Endothelial cell of umbilical vein (primary cell): ENCODE data around the gene MOB2. TPM values are rescaled to one million over a fixed set of nuclear protein-coding genes. Genes with fewer than 3 reads are reported as not detected.

Experiments used
- BruUV-seq: library from RNA; stranded (reverse); fragments of 400-500 nt; replicated peaks from 2 replicates; lab custom pipeline; 2021; lab: Mats Ljungman, UMichigan
- CTCF ChIA-PET: fragments of 300-600, 350-600 bp; sonication (Branson Sonifier 250); formaldehyde crosslinking; loops from one replicate; lab custom pipeline; 2021; ENCODE audit warnings: antibody characterized with exemption, inconsistent platforms; lab: Charles Lee
- POLR2A ChIA-PET: fragments of 300-600, 350-600 bp; sonication (Branson Sonifier 250); formaldehyde crosslinking; loops from one replicate; lab custom pipeline; 2021; ENCODE audit warnings: antibody characterized with exemption, inconsistent platforms; lab: Charles Lee
- DNase-seq: peaks from one replicate; pipeline ENCODE4 v3.0.0-alpha.2; 2011; ENCODE audit warnings: low read depth, low spot score
- FAIRE-seq: peaks from 2 replicates; lab custom pipeline; 2011; peaks lifted over from hg19 to GRCh38; lab: Jason Lieb, UNC
- H2AFZ ChIP-seq: 2 replicates; pipeline ENCODE4 v1.6.0; 2012; ENCODE audit warnings: low read depth, low read length, control low read depth, inconsistent platforms
- H3K27ac ChIP-seq: 2 replicates; pipeline ENCODE4 v1.5.1; 2011; ENCODE audit warnings: low read depth, mild to moderate bottlenecking, control low read depth, low read length, moderate library complexity; ENCODE audit not compliant: insufficient read depth
- H3K27me3 ChIP-seq, 2 experiments: 2 replicates each; pipeline versions ENCODE4 v1.6.0 to v1.6.1; 2011; ENCODE audit warnings: low read length in 2 of 2, mixed read lengths in 1 of 2; ENCODE audit not compliant: control insufficient read depth in 2 of 2, insufficient read depth in 2 of 2
- H3K36me3 ChIP-seq, 2 experiments: 2 replicates in 1 of 2; 3 replicates in 1 of 2; pipeline ENCODE4 v1.5.1; 2011; ENCODE audit warnings: low read length in 2 of 2, mild to moderate bottlenecking in 1 of 2, moderate library complexity in 1 of 2; ENCODE audit not compliant: control insufficient read depth in 2 of 2, insufficient read depth in 2 of 2; ENCODE audit errors: extremely low read depth in 1 of 2
- H3K4me1 ChIP-seq: 3 replicates; pipeline ENCODE4 v1.5.1; 2011; ENCODE audit warnings: mild to moderate bottlenecking, low read length; ENCODE audit not compliant: control insufficient read depth, insufficient read depth; ENCODE audit errors: extremely low read depth
- H3K4me2 ChIP-seq: 2 replicates; pipeline ENCODE4 v1.6.1; 2011; ENCODE audit warnings: low read length, control low read depth, mixed read lengths; ENCODE audit not compliant: insufficient read depth
- H3K4me3 ChIP-seq, 3 experiments: fragments of 200-600 bp in 1 of 3; sonication (generic), shearing (Covaris generic) in 1 of 3; replicated peaks in 1 of 3; 2 replicates each; pipeline ENCODE4 v1.5.1; 2011 to 2016; ENCODE audit warnings: control low read depth in 3 of 3, low read length in 3 of 3, mild to moderate bottlenecking in 2 of 3, inconsistent platforms in 1 of 3, low read depth in 1 of 3, moderate library complexity in 1 of 3; ENCODE audit not compliant: insufficient read depth in 1 of 3
- H3K79me2 ChIP-seq: 2 replicates; pipeline ENCODE4 v1.6.0; 2012; ENCODE audit warnings: low read length, inconsistent platforms; ENCODE audit not compliant: control insufficient read depth, insufficient read depth
- H3K9ac ChIP-seq: replicated peaks from 2 replicates; pipeline ENCODE3; 2011; ENCODE audit warnings: low read length, control low read depth; ENCODE audit not compliant: insufficient read depth; ENCODE audit errors: extremely low read depth
- H3K9me1 ChIP-seq: replicated peaks from 3 replicates; pipeline ENCODE4 v1.6.0; 2011; ENCODE audit warnings: mild to moderate bottlenecking, low read length; ENCODE audit not compliant: control insufficient read depth, insufficient read depth; ENCODE audit errors: extremely low read depth
- H3K9me3 ChIP-seq: replicated peaks from 2 replicates; pipeline ENCODE4 v1.5.1; 2012; ENCODE audit warnings: low read length, inconsistent platforms; ENCODE audit not compliant: control insufficient read depth, insufficient read depth
- H4K20me1 ChIP-seq: replicated peaks from 2 replicates; pipeline ENCODE3; 2011; ENCODE audit warnings: mild to moderate bottlenecking, low read length; ENCODE audit not compliant: control insufficient read depth, insufficient read depth; ENCODE audit errors: extremely low read depth
- CTCF ChIP-seq, 2 donors: IDR thresholded peaks; 1 replicate in 1 of 2; 2 replicates in 1 of 2; pipeline ENCODE4 v1.5.1; 2011; ENCODE audit warnings: low read length in 2 of 2, mild to moderate bottlenecking in 2 of 2, moderate library complexity in 2 of 2, control low read depth in 1 of 2, inconsistent platforms in 1 of 2, low read depth in 1 of 2; ENCODE audit not compliant: insufficient read depth in 1 of 2; ENCODE audit errors: extremely low read depth in 1 of 2
- EZH2 ChIP-seq: IDR thresholded peaks from 2 replicates; pipeline ENCODE4 v1.6.1; 2012; ENCODE audit warnings: borderline replicate concordance, low read depth, mild to moderate bottlenecking, moderate library complexity, low read length, inconsistent platforms; ENCODE audit not compliant: severe bottlenecking
- FOS ChIP-seq: IDR thresholded peaks from 2 replicates; pipeline ENCODE4 v1.6.1; 2011; ENCODE audit warnings: mild to moderate bottlenecking, low read length, moderate library complexity, borderline replicate concordance; ENCODE audit not compliant: insufficient read depth
- GATA2 ChIP-seq: IDR thresholded peaks from 2 replicates; pipeline ENCODE4 v1.7.0; 2011; ENCODE audit warnings: low read depth, mild to moderate bottlenecking, moderate library complexity, mixed read lengths, low read length; ENCODE audit not compliant: insufficient read length, insufficient read depth
- JUN ChIP-seq: IDR thresholded peaks from 2 replicates; pipeline ENCODE4 v1.6.1; 2011; ENCODE audit warnings: borderline replicate concordance, low read depth; ENCODE audit not compliant: insufficient read length, insufficient read depth
- MAX ChIP-seq: IDR thresholded peaks from 2 replicates; pipeline ENCODE4 v1.6.1; 2011; ENCODE audit not compliant: insufficient read depth, insufficient read length
- MYC ChIP-seq: IDR thresholded peaks from one replicate; pipeline ENCODE4 v1.6.1; 2011; ENCODE audit warnings: mild to moderate bottlenecking, low read depth, low read length
- POLR2A ChIP-seq: IDR thresholded peaks from 2 replicates; pipeline ENCODE4 v1.6.1; 2012; ENCODE audit warnings: low read depth, mild to moderate bottlenecking, control low read depth, low read length
- POLR2AphosphoS5 ChIP-seq: IDR thresholded peaks from 2 replicates; pipeline ENCODE4 v1.6.1; 2012; ENCODE audit warnings: low read depth, mild to moderate bottlenecking, control low read depth, low read length, moderate library complexity; ENCODE audit not compliant: insufficient read depth
- dilution Hi-C: fragments of 300-500 bp; cut with MboI; formaldehyde crosslinking; loops from one replicate; pipeline ENCODE4 v1.15.0; 2019; ENCODE audit warnings: low sequenced_read_pairs; ENCODE audit not compliant: extremely low pct_ligation_motif_present
- intact Hi-C: fragments of 100-400 bp; cut with micrococcal nuclease; formaldehyde crosslinking; loops from one replicate; pipeline ENCODE4 v1.10.0; 2022
- polyA plus RNA-seq, 4 experiments: library from polyadenylated mRNA; depleted of rRNA in 3 of 4; stranded (reverse) in 3 of 4; unstranded in 1 of 4; fragments of >200 nt; gene quantifications; 2 replicates each; pipeline versions ENCODE4 v1.2.1 to v1.2.3, GENCODE V29; 2011 to 2012; ENCODE audit warnings: missing spikeins in 1 of 4
- total RNA-seq: library from RNA; stranded (reverse); gene quantifications from 2 replicates; pipeline ENCODE4 v1.2.3, GENCODE V29; 2021

The MOB2 gene
- total and polyA plus RNA-seq, 2 donors (not counting 3 experiments of a cell fraction or from before 2014, with no cell fraction given) = 38.2 to 50.6 TPM

GRCh38 chr11:1454576-1454975 is 32.0 kb downstream of the MOB2 start:
- BruUV-seq = no TSS peak
- intact Hi-C loops (no loop called here), dilution Hi-C loops (no loop called here)

More at GRCh38 chr11:1454576-1454975, 32.0 kb downstream of the MOB2 start:
- CTCF ChIA-PET = interaction anchor here (1.2 kb wide), 1 partner anchor 120 kb away, joined by 3 read pairs; no protein-coding TSS in a partner anchor
- no peaks in the 10 kb centered on the region for H3K4me1 ChIP-seq
- POLR2A ChIA-PET = no interaction called here
- FAIRE-seq (no peak), DNase-seq (no peak)
- H2AFZ ChIP-seq = no peak overlapping the region
- no peaks in the 10 kb centered on the region for H3K79me2 ChIP-seq
- no peaks in the 10 kb centered on the region for H3K36me3 ChIP-seq
- H3K4me2 ChIP-seq = no peak overlapping the region
- no peak overlapping the region for H3K4me3 ChIP-seq
- H3K9ac ChIP-seq = no peak overlapping the region
- H4K20me1 ChIP-seq = no peaks in the 10 kb centered on the region
- no peaks in the 10 kb centered on the region for H3K9me1 ChIP-seq
- TF ChIP-seq POLR2AphosphoS5 (no peak), MAX (no peak), POLR2A (no peak), CTCF (IDR thresholded peaks at IDR 0.05; ENCODE audit: extremely low read depth in 1 of 2, insufficient read depth in 1 of 2, low read depth in 1 of 2, low read length in 2 of 2) (no peak), EZH2 (no peak), GATA2 (no peak), MYC (no peak), JUN (no peak), FOS (no peak)
- no peaks in the 10 kb centered on the region for H3K9me3 ChIP-seq
- H3K27ac ChIP-seq = no peak overlapping the region
- H3K27me3 ChIP-seq = no peaks in the 10 kb centered on the region
